ENCODE measurements around the gene CEACAM21.

CEACAM21 gene

DNA sequence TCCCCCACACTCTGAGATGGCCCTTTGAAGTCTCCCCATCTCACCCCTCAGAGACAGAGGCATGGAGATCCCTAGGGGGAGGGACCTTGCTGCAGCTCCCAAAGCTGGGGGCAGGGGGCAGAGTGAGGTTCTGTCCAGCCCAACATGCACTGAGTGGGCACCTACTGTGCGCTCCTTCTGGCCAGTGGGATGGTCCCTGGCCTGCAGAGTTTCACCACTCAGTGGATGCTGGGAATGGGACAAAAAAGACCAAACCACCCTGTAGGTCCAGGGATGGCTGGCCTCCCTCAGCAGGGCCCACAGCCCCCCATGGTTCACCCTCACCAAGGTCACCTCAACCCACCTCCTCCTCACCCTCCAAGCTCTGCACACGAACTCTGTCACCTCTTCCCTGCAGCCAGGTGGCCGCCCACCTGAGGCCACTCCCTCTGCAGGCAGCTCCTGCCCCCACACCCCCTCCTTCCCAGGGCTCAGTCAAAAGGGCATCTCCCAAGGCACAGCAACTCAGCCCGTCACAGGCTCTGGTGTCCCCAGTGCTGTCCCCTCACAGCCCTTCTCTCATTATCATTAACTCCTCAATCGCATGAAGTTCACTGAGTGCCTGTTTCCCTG is 16.1 kb downstream of the CEACAM21 start:
- Histone ChIP-seq H3K4me3 (ENCODE audit: insufficient read depth, low read depth, low read length, poor library complexity, severe bottlenecking) (no peak overlapping the region), H3K4me1 (ENCODE audit: control insufficient read depth, insufficient read depth, low read length, poor library complexity, severe bottlenecking) (no peaks in the 10 kb centered on the region), H3K36me3 (ENCODE audit: control insufficient read depth, insufficient read depth, low read length) (peaks cover 5% of the 10 kb centered on the region), H3K27me3 (replicated peaks; ENCODE audit: control insufficient read depth, insufficient read depth, low read length, poor library complexity, severe bottlenecking) (no peaks in the 10 kb centered on the region), H3K9me3 (ENCODE audit: control insufficient read depth, low read length) (no peaks in the 10 kb centered on the region), H3K27ac (ENCODE audit: insufficient read depth, low read length, poor library complexity, severe bottlenecking) (no peak overlapping the region)
- DNase-seq, result no peak

DNA sequence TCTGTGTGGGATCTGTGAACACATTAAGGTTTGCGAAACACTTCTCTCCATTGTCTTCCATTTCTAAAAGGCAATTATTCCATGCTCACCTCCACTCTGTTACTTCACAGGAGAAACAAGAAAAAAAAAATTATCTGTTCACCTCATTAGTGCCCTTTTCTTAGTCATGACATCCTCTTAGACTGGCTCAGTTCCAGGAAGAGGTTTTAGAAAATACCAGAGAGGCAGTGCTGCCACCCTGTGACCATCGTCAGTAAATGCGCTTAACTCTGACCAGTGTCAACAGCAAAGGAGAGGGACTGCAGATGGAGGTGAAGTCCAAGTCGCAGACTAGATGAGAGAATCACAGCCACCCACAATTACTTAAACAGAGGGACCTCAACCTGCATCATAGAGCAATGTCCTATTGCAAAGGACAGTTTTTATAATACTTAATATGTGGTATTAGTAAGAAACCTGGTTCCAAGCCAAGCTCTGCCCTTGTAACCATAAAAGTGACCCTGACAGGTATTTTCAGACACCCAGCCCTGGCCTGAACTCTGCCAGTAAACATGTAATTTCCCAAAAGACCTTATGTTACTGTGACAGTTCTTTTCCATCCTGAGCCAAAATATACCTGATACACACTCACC is 19.4 kb downstream of the CEACAM21 start:
- DNase-seq, result peak; percentile 23 to 52 (median 48)
- H3K27me3 ChIP-seq (replicated peaks; ENCODE audit: control insufficient read depth, insufficient read depth, low read length, poor library complexity, severe bottlenecking), result no peaks in the 10 kb centered on the region
- H3K27ac ChIP-seq (ENCODE audit: insufficient read depth, low read length, poor library complexity, severe bottlenecking), result no peak overlapping the region
- no peak overlapping the region for H3K4me3 ChIP-seq (ENCODE audit: insufficient read depth, low read depth, low read length, poor library complexity, severe bottlenecking)
- no peaks in the 10 kb centered on the region for H3K36me3 ChIP-seq (ENCODE audit: control insufficient read depth, insufficient read depth, low read length)
- H3K9me3 ChIP-seq (ENCODE audit: control insufficient read depth, low read length), result no peaks in the 10 kb centered on the region
- H3K4me1 ChIP-seq (ENCODE audit: control insufficient read depth, insufficient read depth, low read length, poor library complexity, severe bottlenecking), result peaks cover 3% of the 10 kb centered on the region

DNA sequence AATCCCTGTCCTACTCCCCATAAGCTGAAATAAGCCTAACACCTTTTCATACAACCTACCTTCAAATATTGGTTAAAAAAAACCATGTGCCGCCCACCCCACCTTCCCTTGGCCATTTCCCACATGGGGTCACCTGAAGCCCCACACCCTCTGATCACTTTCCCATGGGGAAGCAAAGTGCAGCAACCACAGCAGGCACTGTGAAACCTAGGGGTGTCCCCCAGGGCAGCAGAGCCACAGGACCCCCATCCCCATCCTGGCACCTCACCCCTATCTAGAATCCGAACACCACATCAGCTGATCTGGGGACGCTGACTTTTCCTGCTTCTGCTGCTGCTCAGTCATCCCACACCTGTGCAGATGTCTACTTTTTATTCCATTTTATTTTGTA is 19.9 kb downstream of the CEACAM21 start:
- no peak overlapping the region for H3K4me3 ChIP-seq (ENCODE audit: insufficient read depth, low read depth, low read length, poor library complexity, severe bottlenecking)
- H3K27me3 ChIP-seq (replicated peaks; ENCODE audit: control insufficient read depth, insufficient read depth, low read length, poor library complexity, severe bottlenecking), result no peaks in the 10 kb centered on the region
- no peaks in the 10 kb centered on the region for H3K36me3 ChIP-seq (ENCODE audit: control insufficient read depth, insufficient read depth, low read length)
- DNase-seq, result no peak
- no peaks in the 10 kb centered on the region for H3K9me3 ChIP-seq (ENCODE audit: control insufficient read depth, low read length)
- peaks cover 3% of the 10 kb centered on the region for H3K4me1 ChIP-seq (ENCODE audit: control insufficient read depth, insufficient read depth, low read length, poor library complexity, severe bottlenecking)
- no peak overlapping the region for H3K27ac ChIP-seq (ENCODE audit: insufficient read depth, low read length, poor library complexity, severe bottlenecking)

DNA sequence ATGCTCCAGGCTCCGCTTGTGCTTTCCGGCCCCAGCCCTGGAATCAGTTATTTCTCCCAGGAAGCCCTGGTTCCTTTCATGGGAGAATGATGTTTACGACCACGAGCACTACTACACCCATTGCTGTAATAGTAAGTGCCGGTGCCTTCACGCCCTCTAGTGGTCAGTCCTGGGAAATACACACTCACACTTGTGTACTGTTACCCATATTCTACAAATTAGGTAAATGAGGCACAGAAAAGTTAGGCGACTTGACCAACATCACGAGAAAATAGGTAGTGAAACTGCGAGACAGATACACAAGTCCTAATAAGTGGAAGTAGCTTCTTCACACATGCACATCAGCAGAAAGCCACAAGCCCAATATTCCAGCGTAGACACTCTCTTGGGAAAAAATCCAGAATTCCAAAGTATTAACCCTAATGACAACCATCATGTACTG is 21.7 kb downstream of the CEACAM21 start:
- Histone ChIP-seq H3K4me3 (ENCODE audit: insufficient read depth, low read depth, low read length, poor library complexity, severe bottlenecking) (no peak overlapping the region), H3K27ac (ENCODE audit: insufficient read depth, low read length, poor library complexity, severe bottlenecking) (no peak overlapping the region), H3K36me3 (ENCODE audit: control insufficient read depth, insufficient read depth, low read length) (no peaks in the 10 kb centered on the region), H3K9me3 (ENCODE audit: control insufficient read depth, low read length) (no peaks in the 10 kb centered on the region), H3K4me1 (ENCODE audit: control insufficient read depth, insufficient read depth, low read length, poor library complexity, severe bottlenecking) (peaks cover 3% of the 10 kb centered on the region), H3K27me3 (replicated peaks; ENCODE audit: control insufficient read depth, insufficient read depth, low read length, poor library complexity, severe bottlenecking) (no peaks in the 10 kb centered on the region)
- DNase-seq, result peak; percentile 49 to 67 (median 49)

DNA sequence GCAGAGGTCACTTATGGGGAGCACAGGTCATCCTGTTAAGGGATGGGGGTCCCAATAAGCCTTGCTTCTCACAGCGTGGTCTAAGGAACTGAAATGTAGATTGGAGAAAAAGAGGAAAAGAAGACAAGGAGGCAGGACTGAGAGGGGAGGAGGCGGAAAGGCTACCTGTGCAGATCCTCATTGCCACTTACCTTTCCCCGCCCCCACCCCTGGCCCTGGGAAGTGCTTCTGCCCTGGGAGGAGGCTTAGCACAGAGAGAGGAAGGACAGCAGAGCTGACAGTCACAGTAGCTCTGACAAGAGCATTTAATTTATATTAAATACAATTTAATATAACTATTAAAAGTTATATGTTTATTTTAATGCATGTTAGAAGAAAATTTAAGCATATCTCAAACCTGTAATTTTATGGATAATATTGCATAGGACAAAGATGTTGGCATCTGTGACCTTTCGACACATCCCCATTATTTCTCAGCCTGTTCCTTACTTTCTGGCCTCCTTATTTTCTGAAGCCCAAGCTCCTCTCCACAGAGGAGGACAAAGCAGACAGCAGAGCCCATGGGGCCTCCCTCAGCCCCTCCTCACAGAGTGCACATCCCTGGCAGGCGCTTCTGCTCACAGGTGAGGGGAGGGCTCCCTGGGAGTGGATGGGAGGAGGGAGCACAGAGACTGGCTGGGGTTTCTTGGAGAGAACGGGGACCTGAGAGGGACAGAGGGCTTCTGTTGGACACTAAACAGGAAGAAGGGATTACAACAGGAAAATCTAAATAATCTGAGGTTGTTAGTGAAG is 23.4 kb downstream of the CEACAM21 start:
- no peak for DNase-seq
- Histone ChIP-seq H3K9me3 (ENCODE audit: control insufficient read depth, low read length) (no peaks in the 10 kb centered on the region), H3K27ac (ENCODE audit: insufficient read depth, low read length, poor library complexity, severe bottlenecking) (no peak overlapping the region), H3K27me3 (replicated peaks; ENCODE audit: control insufficient read depth, insufficient read depth, low read length, poor library complexity, severe bottlenecking) (no peaks in the 10 kb centered on the region), H3K36me3 (ENCODE audit: control insufficient read depth, insufficient read depth, low read length) (no peaks in the 10 kb centered on the region), H3K4me1 (ENCODE audit: control insufficient read depth, insufficient read depth, low read length, poor library complexity, severe bottlenecking) (peaks cover 3% of the 10 kb centered on the region), H3K4me3 (ENCODE audit: insufficient read depth, low read depth, low read length, poor library complexity, severe bottlenecking) (no peak overlapping the region)

DNA sequence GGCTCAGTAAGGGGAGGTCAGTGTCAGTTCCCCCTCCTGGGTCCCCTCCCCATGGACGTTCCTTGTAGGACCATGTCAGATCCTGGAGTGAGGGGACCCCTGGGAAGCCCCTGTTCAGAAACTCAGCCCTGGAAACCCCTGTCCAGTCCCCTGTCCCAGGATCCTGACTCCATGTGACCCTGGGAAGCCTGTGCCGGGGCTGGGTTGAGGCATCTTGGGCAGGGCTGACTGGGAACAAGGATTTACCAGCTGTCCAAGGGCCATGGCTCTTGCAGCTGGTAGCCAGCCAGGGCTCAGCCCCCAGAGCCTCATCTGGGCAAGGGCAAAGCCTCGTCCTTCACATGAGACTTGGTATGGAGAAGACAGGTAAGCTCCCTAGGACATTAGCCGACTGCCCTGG is 25.8 kb downstream of the CEACAM21 start:
- Histone ChIP-seq H3K9me3 (ENCODE audit: control insufficient read depth, low read length) (no peaks in the 10 kb centered on the region), H3K4me1 (ENCODE audit: control insufficient read depth, insufficient read depth, low read length, poor library complexity, severe bottlenecking) (peaks cover 3% of the 10 kb centered on the region), H3K27ac (ENCODE audit: insufficient read depth, low read length, poor library complexity, severe bottlenecking) (no peak overlapping the region), H3K4me3 (ENCODE audit: insufficient read depth, low read depth, low read length, poor library complexity, severe bottlenecking) (no peak overlapping the region), H3K27me3 (replicated peaks; ENCODE audit: control insufficient read depth, insufficient read depth, low read length, poor library complexity, severe bottlenecking) (no peaks in the 10 kb centered on the region), H3K36me3 (ENCODE audit: control insufficient read depth, insufficient read depth, low read length) (no peaks in the 10 kb centered on the region)
- no peak for DNase-seq

DNA sequence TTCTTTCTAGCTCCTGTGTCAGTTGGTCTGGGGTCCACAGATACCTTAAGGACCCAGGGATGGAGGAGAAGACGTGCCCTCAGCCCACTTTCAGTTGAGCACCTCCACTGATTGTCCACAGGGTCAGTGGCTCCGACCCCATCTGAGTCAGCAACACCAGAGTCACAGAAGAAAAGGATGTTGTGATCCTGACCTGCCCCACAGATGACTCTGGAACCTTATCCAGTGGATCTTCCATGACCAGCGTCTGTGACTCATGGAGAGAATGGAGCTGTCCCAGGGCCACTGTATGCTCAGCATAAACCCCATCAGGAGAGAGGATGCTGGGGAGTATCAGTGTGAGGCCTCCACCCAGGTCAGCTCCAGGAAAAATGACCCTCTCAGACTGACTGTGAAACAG is 28.9 kb downstream of the CEACAM21 start:
- H3K27ac ChIP-seq (ENCODE audit: insufficient read depth, low read length, poor library complexity, severe bottlenecking), result no peak overlapping the region
- no peaks in the 10 kb centered on the region for H3K27me3 ChIP-seq (replicated peaks; ENCODE audit: control insufficient read depth, insufficient read depth, low read length, poor library complexity, severe bottlenecking)
- H3K4me3 ChIP-seq (ENCODE audit: insufficient read depth, low read depth, low read length, poor library complexity, severe bottlenecking), result no peak overlapping the region
- DNase-seq, result no peak
- H3K9me3 ChIP-seq (ENCODE audit: control insufficient read depth, low read length), result no peaks in the 10 kb centered on the region
- H3K36me3 ChIP-seq (ENCODE audit: control insufficient read depth, insufficient read depth, low read length), result no peaks in the 10 kb centered on the region
- H3K4me1 ChIP-seq (ENCODE audit: control insufficient read depth, insufficient read depth, low read length, poor library complexity, severe bottlenecking), result no peaks in the 10 kb centered on the region

DNA sequence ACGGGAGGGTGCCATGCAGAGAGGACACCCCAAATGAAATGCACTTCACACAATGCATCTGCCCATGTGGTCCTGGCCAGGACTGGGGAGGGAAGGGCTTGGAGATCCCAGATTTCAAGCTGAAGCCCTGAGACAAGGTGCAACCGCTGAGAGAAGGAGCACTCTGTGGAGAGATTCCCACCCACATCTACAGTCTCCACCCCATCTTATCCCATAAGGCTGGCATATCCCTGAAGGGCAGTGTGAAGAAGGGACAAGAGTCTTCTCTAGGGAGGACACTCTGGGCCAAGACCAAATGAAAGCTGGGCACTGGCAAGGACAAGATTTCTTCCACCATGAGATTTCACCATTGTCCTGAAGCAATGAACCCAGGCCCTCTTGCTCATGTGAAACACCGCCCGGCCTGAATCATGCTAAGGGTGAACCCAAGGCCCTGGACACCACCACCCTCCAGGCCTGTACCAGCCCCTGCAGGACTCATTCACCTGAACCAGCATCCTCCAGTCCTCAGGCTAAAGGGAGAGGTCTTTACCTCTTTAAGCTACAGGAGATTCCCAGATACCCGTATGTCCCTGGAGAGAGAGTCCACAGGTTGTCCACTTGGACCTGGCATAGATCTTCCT is 30.4 kb downstream of the CEACAM21 start:
- Histone ChIP-seq H3K9me3 (ENCODE audit: control insufficient read depth, low read length) (no peaks in the 10 kb centered on the region), H3K27me3 (replicated peaks; ENCODE audit: control insufficient read depth, insufficient read depth, low read length, poor library complexity, severe bottlenecking) (no peaks in the 10 kb centered on the region), H3K36me3 (ENCODE audit: control insufficient read depth, insufficient read depth, low read length) (no peaks in the 10 kb centered on the region), H3K4me3 (ENCODE audit: insufficient read depth, low read depth, low read length, poor library complexity, severe bottlenecking) (no peak overlapping the region), H3K4me1 (ENCODE audit: control insufficient read depth, insufficient read depth, low read length, poor library complexity, severe bottlenecking) (no peaks in the 10 kb centered on the region), H3K27ac (ENCODE audit: insufficient read depth, low read length, poor library complexity, severe bottlenecking) (no peak overlapping the region)
- no peak for DNase-seq

DNA sequence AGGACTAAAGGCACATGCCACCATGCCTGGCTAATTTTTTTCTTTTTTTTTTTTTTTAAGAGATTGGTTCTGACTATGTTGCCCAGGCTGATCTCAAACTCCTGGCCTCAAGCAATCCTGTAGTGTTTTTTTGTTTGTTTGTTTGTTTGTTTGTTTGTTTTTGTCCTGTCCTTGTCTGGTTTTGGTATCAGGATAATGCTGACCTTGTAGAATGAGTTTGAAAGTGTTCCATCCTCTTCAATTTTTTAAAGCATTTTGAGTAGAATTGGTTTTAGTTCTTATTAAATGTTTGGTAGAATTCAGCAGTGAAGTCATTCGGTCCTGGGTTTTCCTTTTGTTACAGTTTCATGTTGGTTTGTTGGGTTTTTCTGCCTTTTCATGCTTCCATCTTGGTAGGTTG is 31.7 kb downstream of the CEACAM21 start:
- Histone ChIP-seq H3K27me3 (replicated peaks; ENCODE audit: control insufficient read depth, insufficient read depth, low read length, poor library complexity, severe bottlenecking) (no peaks in the 10 kb centered on the region), H3K4me1 (ENCODE audit: control insufficient read depth, insufficient read depth, low read length, poor library complexity, severe bottlenecking) (no peaks in the 10 kb centered on the region), H3K4me3 (ENCODE audit: insufficient read depth, low read depth, low read length, poor library complexity, severe bottlenecking) (no peak overlapping the region), H3K9me3 (ENCODE audit: control insufficient read depth, low read length) (no peaks in the 10 kb centered on the region), H3K27ac (ENCODE audit: insufficient read depth, low read length, poor library complexity, severe bottlenecking) (no peak overlapping the region), H3K36me3 (ENCODE audit: control insufficient read depth, insufficient read depth, low read length) (no peaks in the 10 kb centered on the region)
- DNase-seq, result no peak

DNA sequence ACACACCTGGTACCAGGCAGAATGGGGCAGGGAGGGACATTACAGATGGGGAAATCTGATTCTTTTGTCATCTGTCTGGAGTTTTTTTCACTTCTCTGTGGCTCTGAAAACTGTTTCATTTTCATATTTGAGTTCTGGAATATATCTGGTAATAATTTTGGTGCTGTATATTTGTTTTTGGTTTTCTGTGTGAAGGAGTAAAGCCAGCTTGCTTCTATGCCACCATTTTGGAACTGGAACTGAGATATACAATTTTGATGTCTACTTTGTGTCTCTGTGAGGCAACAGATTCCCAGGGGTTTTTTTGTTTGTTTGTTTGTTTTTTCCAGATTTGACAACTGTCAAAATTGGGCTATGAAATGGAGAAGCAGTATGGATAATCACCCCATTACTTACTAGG is 34.8 kb downstream of the CEACAM21 start:
- no peak overlapping the region for H3K27ac ChIP-seq (ENCODE audit: insufficient read depth, low read length, poor library complexity, severe bottlenecking)
- no peak overlapping the region for H3K4me3 ChIP-seq (ENCODE audit: insufficient read depth, low read depth, low read length, poor library complexity, severe bottlenecking)
- no peaks in the 10 kb centered on the region for H3K9me3 ChIP-seq (ENCODE audit: control insufficient read depth, low read length)

More for the DNA sequence above, 34.8 kb downstream of the CEACAM21 start:
- no peaks in the 10 kb centered on the region for H3K27me3 ChIP-seq (replicated peaks; ENCODE audit: control insufficient read depth, insufficient read depth, low read length, poor library complexity, severe bottlenecking)
- H3K4me1 ChIP-seq (ENCODE audit: control insufficient read depth, insufficient read depth, low read length, poor library complexity, severe bottlenecking), result no peaks in the 10 kb centered on the region
- DNase-seq, result no peak
- no peaks in the 10 kb centered on the region for H3K36me3 ChIP-seq (ENCODE audit: control insufficient read depth, insufficient read depth, low read length)

All from effector memory CD4-positive, alpha-beta T cell (primary cell).